SK-N-SH (cell line): Measurements from ENCODE around the gene KLHDC8A. TPM values are rescaled to one million over a fixed set of nuclear protein-coding genes. Genes with fewer than 3 reads are reported as not detected.

Source experiments
- CTCF ChIA-PET: fragments of 300-600, 350-600 bp; formaldehyde crosslinking; extraction: SDS; loops from one replicate; lab custom pipeline; 2021; lab: Yijun Ruan, JAX
- POLR2A ChIA-PET: fragments of 350-600 bp; sonication (Branson Sonifier 250); formaldehyde crosslinking; extraction: SDS; loops from one replicate; lab custom pipeline; 2020; ENCODE audit warnings: antibody characterized with exemption, inconsistent platforms; lab: Yijun Ruan, JAX
- DNase-seq: peaks from one replicate; pipeline ENCODE4 v3.0.0; 2012
- H2AFZ ChIP-seq: fragments of 200-600 bp; sonication (generic); 2 replicates; pipeline ENCODE4 v1.8.1; 2016; ENCODE audit warnings: antibody characterized with exemption, mild to moderate bottlenecking, low read depth
- H3F3A ChIP-seq: fragments of 200-600 bp; sonication (generic); replicated peaks from 2 replicates; pipeline ENCODE3; 2016; ENCODE audit warnings: antibody characterized with exemption, mild to moderate bottlenecking; ENCODE audit not compliant: insufficient read depth
- H3K27ac ChIP-seq, 2 experiments: fragments of 200-500 bp in 1 of 2; fragments of 200-600 bp in 1 of 2; sonication (Bioruptor generic) in 1 of 2; sonication (generic), shearing (Covaris generic) in 1 of 2; 2 replicates each; pipeline versions ENCODE4 v1.5.1 to v1.6.1; 2014 to 2016; ENCODE audit warnings: low read depth in 2 of 2, inconsistent platforms in 1 of 2, low read length in 1 of 2, mild to moderate bottlenecking in 1 of 2, mixed read lengths in 1 of 2
- H3K27me3 ChIP-seq: fragments of 200-600 bp; sonication (generic), shearing (Covaris generic); 2 replicates; pipeline ENCODE4 v1.6.1; 2016; ENCODE audit warnings: mixed run types; ENCODE audit not compliant: insufficient read depth
- H3K36me3 ChIP-seq, 2 experiments: fragments of 200-500 bp in 1 of 2; fragments of 200-600 bp in 1 of 2; sonication (Bioruptor generic) in 1 of 2; sonication (generic) in 1 of 2; replicated peaks in 1 of 2; 2 replicates each; pipeline versions ENCODE3 to v1.5.1; 2014 to 2016; ENCODE audit warnings: low read length in 1 of 2, mild to moderate bottlenecking in 1 of 2; ENCODE audit not compliant: insufficient read depth in 2 of 2, control insufficient read depth in 1 of 2
- H3K4me1 ChIP-seq, 2 experiments: fragments of 200-500 bp in 1 of 2; fragments of 200-600 bp in 1 of 2; sonication (Bioruptor generic) in 1 of 2; sonication (generic), shearing (Covaris generic) in 1 of 2; 2 replicates each; pipeline versions ENCODE4 v1.5.1 to v1.6.1; 2014 to 2016; ENCODE audit warnings: low read depth in 1 of 2, low read length in 1 of 2, mixed run types in 1 of 2; ENCODE audit not compliant: insufficient read depth in 2 of 2, control insufficient read depth in 1 of 2
- H3K4me2 ChIP-seq: fragments of 200-600 bp; sonication (generic), shearing (Covaris generic); 2 replicates; pipeline ENCODE4 v1.6.1; 2017; ENCODE audit warnings: mixed run types
- H3K4me3 ChIP-seq, 2 experiments: fragments of 200-500 bp in 1 of 2; fragments of 200-600 bp in 1 of 2; sonication (Bioruptor generic) in 1 of 2; sonication (generic), shearing (Covaris generic) in 1 of 2; 2 replicates each; pipeline versions ENCODE4 v1.5.1 to v1.8.1; 2014 to 2016; ENCODE audit warnings: low read depth in 2 of 2, inconsistent platforms in 1 of 2, low read length in 1 of 2, mild to moderate bottlenecking in 1 of 2, mixed read lengths in 1 of 2, moderate library complexity in 1 of 2
- H3K79me2 ChIP-seq: fragments of 200-600 bp; sonication (generic); 2 replicates; pipeline ENCODE4 v1.8.1; 2017; ENCODE audit warnings: mild to moderate bottlenecking; ENCODE audit not compliant: insufficient read depth
- H3K9ac ChIP-seq: fragments of 200-600 bp; sonication (generic); 2 replicates; pipeline ENCODE4 v1.6.1; 2017; ENCODE audit warnings: mixed run types
- H3K9me2 ChIP-seq: fragments of 200-600 bp; sonication (generic); 2 replicates; pipeline ENCODE4 v1.6.1; 2017; ENCODE audit warnings: mixed run types
- H3K9me3 ChIP-seq: fragments of 200-600 bp; sonication (generic); 2 replicates; pipeline ENCODE4 v1.6.1; 2017; ENCODE audit warnings: mixed run types, mild to moderate bottlenecking, moderate library complexity
- H4K20me1 ChIP-seq: fragments of 200-600 bp; sonication (generic); 2 replicates; pipeline ENCODE4 v1.6.1; 2017; ENCODE audit warnings: mild to moderate bottlenecking, mixed run types; ENCODE audit not compliant: insufficient read depth
- CHD2 ChIP-seq: fragments of 150-350 bp; IDR thresholded peaks from 2 replicates; pipeline ENCODE4 v1.6.1; 2018; ENCODE audit warnings: low read length; ENCODE audit not compliant: partially characterized antibody
- FOSL2 ChIP-seq: IDR thresholded peaks from 2 replicates; pipeline ENCODE4 v1.4.0; 2012; ENCODE audit warnings: low read depth, mild to moderate bottlenecking, moderate library complexity, borderline replicate concordance
- NFIC ChIP-seq: IDR thresholded peaks from 2 replicates; pipeline ENCODE4 v1.4.0; 2012; ENCODE audit warnings: borderline replicate concordance
- NRF1 ChIP-seq: IDR thresholded peaks from 2 replicates; pipeline ENCODE4 v1.6.1; 2012; ENCODE audit warnings: low read depth, mild to moderate bottlenecking, low read length
- RAD21 ChIP-seq: IDR thresholded peaks from 2 replicates; pipeline ENCODE4 v1.6.1; 2012; ENCODE audit warnings: mild to moderate bottlenecking, low read length
- RFX5 ChIP-seq: IDR thresholded peaks from 2 replicates; pipeline ENCODE4 v1.6.1; 2012; ENCODE audit warnings: mild to moderate bottlenecking, improper control_type of control experiment, low read length
- WGBS: methylation state at CpG from one replicate; pipeline ENCODE4 v1.1.6; 2017; ENCODE audit warnings: low lambda C conversion rate; 5-methylcytosine and 5-hydroxymethylcytosine counted together
- polyA plus RNA-seq, 3 experiments: library from polyadenylated mRNA; depleted of rRNA; stranded (reverse); fragments of >200 nt; gene quantifications; 2 replicates each; pipeline ENCODE4 v1.2.3, GENCODE V29; 2012
- TF ChIP-seq, protein P1 (sequence below): IDR thresholded peaks from 2 replicates; pipeline ENCODE4 v1.4.0; 2012; ENCODE audit warnings: low read depth, borderline replicate concordance
- TF ChIP-seq, protein P2 (sequence below): fragments of 200-600 bp; sonication (generic); IDR thresholded peaks from 2 replicates; pipeline ENCODE4 v1.6.1; 2017; ENCODE audit warnings: antibody characterized with exemption, mild to moderate bottlenecking, moderate library complexity
- TF ChIP-seq, protein P3 (sequence below): IDR thresholded peaks from 2 replicates; pipeline ENCODE4; 2012

Gene KLHDC8A
- polyA plus RNA-seq, 1 of the 3 experiments (the other 2 are of a cell fraction), result 0.02 TPM

DNA sequence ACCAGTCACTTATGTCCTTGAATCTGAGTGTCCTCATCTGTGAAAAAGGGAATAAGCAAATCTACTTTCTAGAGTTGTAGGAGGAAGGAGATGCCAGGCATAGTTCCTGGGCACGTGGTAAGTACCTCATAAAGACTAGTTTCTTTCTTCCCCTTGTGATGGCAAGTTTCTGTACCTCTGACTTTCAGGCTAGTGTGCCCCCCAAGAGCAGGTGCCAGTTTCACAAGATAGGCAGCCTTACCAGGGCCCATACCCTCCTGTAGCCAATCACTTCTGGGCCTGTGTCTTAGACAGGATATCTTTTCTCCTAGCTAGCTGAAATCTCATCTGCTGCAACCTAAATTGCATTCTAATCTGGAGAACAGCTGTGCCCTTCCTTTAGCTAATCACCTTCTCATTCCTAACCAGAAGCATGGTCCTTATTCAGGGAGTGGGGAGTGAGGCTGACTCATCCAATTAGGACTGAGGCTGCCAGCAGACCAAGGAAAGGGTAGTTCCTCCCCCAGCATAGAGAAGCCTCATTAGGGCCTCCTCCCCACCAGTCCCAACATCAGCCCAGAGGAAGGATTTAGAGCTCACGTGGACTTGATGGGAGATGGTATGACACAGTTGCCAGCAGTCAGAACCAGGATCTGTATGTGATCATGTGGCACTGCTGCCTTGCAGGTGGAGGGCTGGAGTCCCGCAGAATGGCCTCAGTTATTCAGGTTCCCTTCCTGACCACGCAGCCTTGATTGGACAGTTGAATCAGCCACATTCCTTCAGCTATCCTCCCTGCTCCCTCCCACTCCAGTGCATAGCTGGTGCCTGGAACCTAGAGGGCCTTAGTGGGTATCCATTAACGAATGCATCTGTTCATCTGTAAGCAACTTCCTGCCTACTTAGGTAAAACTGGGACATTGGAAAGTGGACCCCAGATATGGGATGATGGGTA is 7.9 kb downstream of the KLHDC8A start:
- H3K9me2 ChIP-seq, result no peaks in the 10 kb centered on the region
- H3K9me3 ChIP-seq, result no peaks in the 10 kb centered on the region
- no peaks in the 10 kb centered on the region for H3K79me2 ChIP-seq
- CTCF ChIA-PET, result interaction anchor here (0.6 to 9.5 kb wide), 9 partner anchors 10 to 287 kb away, joined by 3 to 79 read pairs (median 5); no protein-coding TSS in a partner anchor
- TF ChIP-seq NRF1, result no peak
- TF ChIP-seq RAD21, result no peak
- no peak for TF ChIP-seq RFX5
- TF ChIP-seq CHD2, result no peak
- TF ChIP-seq NFIC, result no peak
- no peak for TF ChIP-seq FOSL2
- TF ChIP-seq, protein P1, sequence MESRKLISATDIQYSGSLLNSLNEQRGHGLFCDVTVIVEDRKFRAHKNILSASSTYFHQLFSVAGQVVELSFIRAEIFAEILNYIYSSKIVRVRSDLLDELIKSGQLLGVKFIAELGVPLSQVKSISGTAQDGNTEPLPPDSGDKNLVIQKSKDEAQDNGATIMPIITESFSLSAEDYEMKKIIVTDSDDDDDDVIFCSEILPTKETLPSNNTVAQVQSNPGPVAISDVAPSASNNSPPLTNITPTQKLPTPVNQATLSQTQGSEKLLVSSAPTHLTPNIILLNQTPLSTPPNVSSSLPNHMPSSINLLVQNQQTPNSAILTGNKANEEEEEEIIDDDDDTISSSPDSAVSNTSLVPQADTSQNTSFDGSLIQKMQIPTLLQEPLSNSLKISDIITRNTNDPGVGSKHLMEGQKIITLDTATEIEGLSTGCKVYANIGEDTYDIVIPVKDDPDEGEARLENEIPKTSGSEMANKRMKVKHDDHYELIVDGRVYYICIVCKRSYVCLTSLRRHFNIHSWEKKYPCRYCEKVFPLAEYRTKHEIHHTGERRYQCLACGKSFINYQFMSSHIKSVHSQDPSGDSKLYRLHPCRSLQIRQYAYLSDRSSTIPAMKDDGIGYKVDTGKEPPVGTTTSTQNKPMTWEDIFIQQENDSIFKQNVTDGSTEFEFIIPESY, result no peak
- TF ChIP-seq, protein P2, sequence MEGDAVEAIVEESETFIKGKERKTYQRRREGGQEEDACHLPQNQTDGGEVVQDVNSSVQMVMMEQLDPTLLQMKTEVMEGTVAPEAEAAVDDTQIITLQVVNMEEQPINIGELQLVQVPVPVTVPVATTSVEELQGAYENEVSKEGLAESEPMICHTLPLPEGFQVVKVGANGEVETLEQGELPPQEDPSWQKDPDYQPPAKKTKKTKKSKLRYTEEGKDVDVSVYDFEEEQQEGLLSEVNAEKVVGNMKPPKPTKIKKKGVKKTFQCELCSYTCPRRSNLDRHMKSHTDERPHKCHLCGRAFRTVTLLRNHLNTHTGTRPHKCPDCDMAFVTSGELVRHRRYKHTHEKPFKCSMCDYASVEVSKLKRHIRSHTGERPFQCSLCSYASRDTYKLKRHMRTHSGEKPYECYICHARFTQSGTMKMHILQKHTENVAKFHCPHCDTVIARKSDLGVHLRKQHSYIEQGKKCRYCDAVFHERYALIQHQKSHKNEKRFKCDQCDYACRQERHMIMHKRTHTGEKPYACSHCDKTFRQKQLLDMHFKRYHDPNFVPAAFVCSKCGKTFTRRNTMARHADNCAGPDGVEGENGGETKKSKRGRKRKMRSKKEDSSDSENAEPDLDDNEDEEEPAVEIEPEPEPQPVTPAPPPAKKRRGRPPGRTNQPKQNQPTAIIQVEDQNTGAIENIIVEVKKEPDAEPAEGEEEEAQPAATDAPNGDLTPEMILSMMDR, result no peak
- TF ChIP-seq, protein P3, sequence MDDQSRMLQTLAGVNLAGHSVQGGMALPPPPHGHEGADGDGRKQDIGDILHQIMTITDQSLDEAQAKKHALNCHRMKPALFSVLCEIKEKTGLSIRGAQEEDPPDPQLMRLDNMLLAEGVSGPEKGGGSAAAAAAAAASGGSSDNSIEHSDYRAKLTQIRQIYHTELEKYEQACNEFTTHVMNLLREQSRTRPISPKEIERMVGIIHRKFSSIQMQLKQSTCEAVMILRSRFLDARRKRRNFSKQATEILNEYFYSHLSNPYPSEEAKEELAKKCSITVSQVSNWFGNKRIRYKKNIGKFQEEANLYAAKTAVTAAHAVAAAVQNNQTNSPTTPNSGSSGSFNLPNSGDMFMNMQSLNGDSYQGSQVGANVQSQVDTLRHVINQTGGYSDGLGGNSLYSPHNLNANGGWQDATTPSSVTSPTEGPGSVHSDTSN, result no peak
- no peak for DNase-seq
- no peaks in the 10 kb centered on the region for H4K20me1 ChIP-seq
- no peak overlapping the region for H3K9ac ChIP-seq
- no peak overlapping the region for H3K4me2 ChIP-seq
- no peak overlapping the region for H3K4me3 ChIP-seq
- peaks cover 0 to 12% of the 10 kb centered on the region in 2 experiments; a peak in 1 of 4 replicates for H3K4me1 ChIP-seq
- no peak overlapping the region for H3K27ac ChIP-seq
- no peaks in the 10 kb centered on the region; the same call in 1 of the 2 replicates for H3K27me3 ChIP-seq
- 69% methylated on average over 3 of the region's 5 CpGs for WGBS
- no peak overlapping the region for H2AFZ ChIP-seq
- H3F3A ChIP-seq, result no peaks in the 10 kb centered on the region
- H3K36me3 ChIP-seq, result no peaks in the 10 kb centered on the region
- POLR2A ChIA-PET, result no interaction called here
